Activated T-cell treated with anti-CD3 and anti-CD28 coated beads, Interleukin-2, amount 50 U/mL, for 1 hour (primary cell): ENCODE results near the gene LOXHD1.

Experiments
- DNase-seq: peaks from one replicate; pipeline ENCODE4 v3.0.0-alpha.2; 2020

The LOXHD1 gene

GRCh38 chr18:46675112-46675511, 18.1 kb upstream of the LOXHD1 start:
- no peak for DNase-seq

GRCh38 chr18:46672062-46672970, 15.3 kb upstream of the LOXHD1 start:
- DNase-seq = no peak

GRCh38 chr18:46668694-46669093, 11.7 kb upstream of the LOXHD1 start:
- DNase-seq = no peak

- no peak for DNase-seq
These were observed 11.1 kb upstream of the LOXHD1 start for GRCh38 chr18:46668135-46668534.

- no peak for DNase-seq
These were observed 6.5 kb upstream of the LOXHD1 start for GRCh38 chr18:46663539-46663938.

- DNase-seq = no peak
These were observed 4.1 kb upstream of the LOXHD1 start for GRCh38 chr18:46660957-46661749.

- no peak for DNase-seq
These were observed 2.5 kb upstream of the LOXHD1 start for GRCh38 chr18:46659484-46659883.

GRCh38 chr18:46656326-46657114, 500 bp downstream of the LOXHD1 start:
- DNase-seq = no peak

- no peak for DNase-seq
These were observed 4.6 kb downstream of the LOXHD1 start for GRCh38 chr18:46652372-46652771.

GRCh38 chr18:46650681-46651080, 6.3 kb downstream of the LOXHD1 start:
- DNase-seq = no peak

- no peak for DNase-seq
These were observed 7.8 kb downstream of the LOXHD1 start for GRCh38 chr18:46649071-46649862.

- DNase-seq = no peak
These were observed 10.6 kb downstream of the LOXHD1 start for GRCh38 chr18:46646468-46646867.

- DNase-seq = no peak
These were observed 14.5 kb downstream of the LOXHD1 start for GRCh38 chr18:46642561-46642960.

GRCh38 chr18:46641917-46642316, 15.1 kb downstream of the LOXHD1 start:
- DNase-seq = no peak

GRCh38 chr18:46639386-46639785, 17.6 kb downstream of the LOXHD1 start:
- DNase-seq = no peak

GRCh38 chr18:46636040-46636630, 20.9 kb downstream of the LOXHD1 start:
- DNase-seq = no peak

GRCh38 chr18:46632401-46633071, 24.5 kb downstream of the LOXHD1 start:
- DNase-seq = no peak

- DNase-seq = no peak
These were observed 26.0 kb downstream of the LOXHD1 start for GRCh38 chr18:46630991-46631390.

GRCh38 chr18:46630160-46630559, 26.9 kb downstream of the LOXHD1 start:
- no peak for DNase-seq

- no peak for DNase-seq
These were observed 27.7 kb downstream of the LOXHD1 start for GRCh38 chr18:46629361-46629760.

GRCh38 chr18:46628206-46628605, 28.8 kb downstream of the LOXHD1 start:
- DNase-seq = no peak
